Measurements from ENCODE around the gene DLG2.

Gene DLG2

GRCh38 chr11:84580428-84580827 lies 1046.7 kb downstream of the DLG2 start:
- no peak overlapping the region for H3K4me3 ChIP-seq (ENCODE audit: low read depth, low read length)
- no peak for DNase-seq (ENCODE audit: low read depth)
- TF ChIP-seq CTCF (IDR thresholded peaks at IDR 0.05; ENCODE audit: low read depth, low read length, missing control alignments), result no peak

- DNase-seq (ENCODE audit: low read depth), result no peak
- no peak overlapping the region for H3K4me3 ChIP-seq (ENCODE audit: low read depth, low read length)
- no peak for TF ChIP-seq CTCF (IDR thresholded peaks at IDR 0.05; ENCODE audit: low read depth, low read length, missing control alignments)
Measured at GRCh38 chr11:84573868-84574267, 1053.3 kb downstream of the DLG2 start.

GRCh38 chr11:84566671-84567070 lies 1060.5 kb downstream of the DLG2 start:
- H3K4me3 ChIP-seq (ENCODE audit: low read depth, low read length), result no peak overlapping the region
- no peak for TF ChIP-seq CTCF (IDR thresholded peaks at IDR 0.05; ENCODE audit: low read depth, low read length, missing control alignments)
- no peak for DNase-seq (ENCODE audit: low read depth)

GRCh38 chr11:84564867-84565184 lies 1062.3 kb downstream of the DLG2 start:
- DNase-seq (ENCODE audit: low read depth), result no peak
- TF ChIP-seq CTCF (IDR thresholded peaks at IDR 0.05; ENCODE audit: low read depth, low read length, missing control alignments), result no peak
- no peak overlapping the region for H3K4me3 ChIP-seq (ENCODE audit: low read depth, low read length)

GRCh38 chr11:84564180-84564866 lies 1062.8 kb downstream of the DLG2 start:
- H3K4me3 ChIP-seq (ENCODE audit: low read depth, low read length), result no peak overlapping the region
- peak; percentile 72 for TF ChIP-seq CTCF (IDR thresholded peaks at IDR 0.05; ENCODE audit: low read depth, low read length, missing control alignments)
- no peak for DNase-seq (ENCODE audit: low read depth)

GRCh38 chr11:84563356-84563755 lies 1063.8 kb downstream of the DLG2 start:
- no peak for DNase-seq (ENCODE audit: low read depth)
- H3K4me3 ChIP-seq (ENCODE audit: low read depth, low read length), result no peak overlapping the region
- no peak for TF ChIP-seq CTCF (IDR thresholded peaks at IDR 0.05; ENCODE audit: low read depth, low read length, missing control alignments)

- no peak overlapping the region for H3K4me3 ChIP-seq (ENCODE audit: low read depth, low read length)
- no peak for TF ChIP-seq CTCF (IDR thresholded peaks at IDR 0.05; ENCODE audit: low read depth, low read length, missing control alignments)
- DNase-seq (ENCODE audit: low read depth), result no peak
Measured at GRCh38 chr11:84560206-84560605, 1066.9 kb downstream of the DLG2 start.

Measured in GM12864 (cell line).